Measurements from ENCODE around the gene CAP2. TPM values are rescaled to one million over a fixed set of nuclear protein-coding genes. Genes with fewer than 3 reads are reported as not detected.

Gene CAP2
- total RNA-seq, 4 donors from 2014 or later = 1.4 to 2.9 (median 2.2) TPM

DNA sequence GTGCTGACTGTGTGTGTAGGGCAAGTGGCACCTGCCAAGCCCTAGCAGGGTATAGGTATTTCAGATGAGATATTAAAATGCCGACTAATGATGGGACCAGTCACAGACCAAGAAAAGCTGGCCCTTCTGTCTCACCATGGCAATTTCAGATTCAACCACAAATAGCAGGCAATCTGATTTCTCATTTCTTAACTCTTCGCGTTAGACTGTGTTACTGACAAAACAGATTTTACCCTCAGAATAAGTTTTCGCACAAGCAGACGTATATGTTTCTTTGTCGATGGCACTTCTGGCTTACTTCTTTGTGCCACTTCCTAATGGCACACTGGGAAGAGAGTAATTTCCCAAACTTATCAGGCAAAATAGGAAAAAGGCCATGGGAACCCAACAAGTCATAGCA lies 58.7 kb downstream of the CAP2 start:
- H3K9me3 ChIP-seq = no peaks in the 10 kb centered on the region
- no peak overlapping the region for H3K4me3 ChIP-seq
- no peak for TF ChIP-seq POLR2A (IDR thresholded peaks at IDR 0.05)
- TF ChIP-seq EP300 (IDR thresholded peaks at IDR 0.05) = no peak
- TF ChIP-seq POLR2AphosphoS5 (IDR thresholded peaks at IDR 0.05) = no peak
- TF ChIP-seq, protein P1, sequence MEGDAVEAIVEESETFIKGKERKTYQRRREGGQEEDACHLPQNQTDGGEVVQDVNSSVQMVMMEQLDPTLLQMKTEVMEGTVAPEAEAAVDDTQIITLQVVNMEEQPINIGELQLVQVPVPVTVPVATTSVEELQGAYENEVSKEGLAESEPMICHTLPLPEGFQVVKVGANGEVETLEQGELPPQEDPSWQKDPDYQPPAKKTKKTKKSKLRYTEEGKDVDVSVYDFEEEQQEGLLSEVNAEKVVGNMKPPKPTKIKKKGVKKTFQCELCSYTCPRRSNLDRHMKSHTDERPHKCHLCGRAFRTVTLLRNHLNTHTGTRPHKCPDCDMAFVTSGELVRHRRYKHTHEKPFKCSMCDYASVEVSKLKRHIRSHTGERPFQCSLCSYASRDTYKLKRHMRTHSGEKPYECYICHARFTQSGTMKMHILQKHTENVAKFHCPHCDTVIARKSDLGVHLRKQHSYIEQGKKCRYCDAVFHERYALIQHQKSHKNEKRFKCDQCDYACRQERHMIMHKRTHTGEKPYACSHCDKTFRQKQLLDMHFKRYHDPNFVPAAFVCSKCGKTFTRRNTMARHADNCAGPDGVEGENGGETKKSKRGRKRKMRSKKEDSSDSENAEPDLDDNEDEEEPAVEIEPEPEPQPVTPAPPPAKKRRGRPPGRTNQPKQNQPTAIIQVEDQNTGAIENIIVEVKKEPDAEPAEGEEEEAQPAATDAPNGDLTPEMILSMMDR (IDR thresholded peaks at IDR 0.05) = no peak
- H3K27me3 ChIP-seq = no peaks in the 10 kb centered on the region
- DNase-seq (ENCODE audit: low spot score in 2 of 2) = no peak
- H3K27ac ChIP-seq = no peak overlapping the region
- H3K36me3 ChIP-seq = no peaks in the 10 kb centered on the region
- 96% methylated on average over 6 of the region's 6 CpGs for WGBS
- H3K4me1 ChIP-seq = no peaks in the 10 kb centered on the region

DNA sequence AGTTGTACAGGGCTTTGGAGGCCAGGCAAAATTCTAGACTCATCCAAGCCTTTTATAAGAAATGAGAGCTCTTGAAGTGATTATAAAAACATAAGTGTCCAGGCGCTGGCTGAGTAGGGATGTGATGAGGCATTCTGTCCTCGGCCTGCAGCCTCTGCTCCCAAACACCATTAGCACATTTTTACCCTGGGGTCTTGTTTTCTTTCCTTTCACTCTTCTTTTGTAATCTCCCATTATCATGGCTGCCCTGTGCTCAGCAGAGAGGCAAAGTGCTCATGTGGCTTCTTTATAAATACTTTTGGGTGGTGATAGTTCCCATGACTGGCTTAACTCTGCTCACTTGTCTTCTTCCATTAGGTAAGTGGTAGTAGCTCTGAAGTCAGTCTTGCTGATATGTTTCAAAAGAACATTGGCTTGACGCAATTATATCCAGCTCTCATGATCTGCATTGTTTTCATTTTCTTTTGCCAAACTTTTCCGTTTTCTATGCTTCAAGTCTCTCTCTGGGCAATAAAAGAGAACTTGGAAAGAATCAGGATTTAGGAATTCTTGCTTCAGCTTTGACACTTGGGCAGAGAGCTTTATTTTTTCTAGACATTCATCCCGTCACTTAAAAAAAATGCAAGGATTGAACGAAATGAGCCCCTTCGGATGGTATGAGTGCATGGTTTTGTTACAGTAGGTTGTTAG lies 61.1 kb downstream of the CAP2 start:
- peak overlapping the region; percentile 18 for H3K27ac ChIP-seq
- no peaks in the 10 kb centered on the region for H3K9me3 ChIP-seq
- WGBS = 72% methylated on average over 7 of the region's 7 CpGs
- H3K36me3 ChIP-seq = no peaks in the 10 kb centered on the region
- no peaks in the 10 kb centered on the region for H3K27me3 ChIP-seq
- TF ChIP-seq POLR2A (IDR thresholded peaks at IDR 0.05) (no peak), EP300 (IDR thresholded peaks at IDR 0.05) (no peak), POLR2AphosphoS5 (IDR thresholded peaks at IDR 0.05) (no peak)
- TF ChIP-seq, protein P1 (IDR thresholded peaks at IDR 0.05) = no peak
- H3K4me3 ChIP-seq = no peak overlapping the region
- no peak for DNase-seq (ENCODE audit: low spot score in 2 of 2)
- H3K4me1 ChIP-seq = no peaks in the 10 kb centered on the region

DNA sequence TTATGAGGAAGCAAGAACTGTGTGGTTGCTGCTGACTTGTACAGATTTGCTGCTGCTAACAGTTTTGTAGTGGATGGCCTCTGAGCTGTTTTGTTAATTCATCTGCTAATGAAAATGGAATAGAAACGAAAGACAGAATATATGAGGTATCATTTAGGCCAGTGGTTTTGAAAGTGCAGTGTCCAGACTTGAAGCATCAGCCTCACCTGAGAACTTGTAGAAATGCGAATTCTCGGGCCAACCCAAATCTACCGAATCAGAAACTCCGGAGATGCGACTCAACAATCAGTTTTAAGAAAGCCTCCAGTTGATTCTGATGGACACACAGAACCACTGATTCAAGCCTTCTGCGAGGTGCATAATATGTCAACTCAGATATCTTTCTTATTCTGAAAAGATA lies 62.5 kb downstream of the CAP2 start:
- 94% methylated on average over 7 of the region's 7 CpGs for WGBS
- no peak for TF ChIP-seq POLR2AphosphoS5 (IDR thresholded peaks at IDR 0.05)
- TF ChIP-seq, protein P1 (IDR thresholded peaks at IDR 0.05) = no peak
- TF ChIP-seq EP300 (IDR thresholded peaks at IDR 0.05) = no peak
- TF ChIP-seq POLR2A (IDR thresholded peaks at IDR 0.05) = no peak
- no peak for DNase-seq (ENCODE audit: low spot score in 2 of 2)
- H3K4me3 ChIP-seq = no peak overlapping the region
- H3K27ac ChIP-seq = no peak overlapping the region
- H3K36me3 ChIP-seq = no peaks in the 10 kb centered on the region
- no peaks in the 10 kb centered on the region for H3K9me3 ChIP-seq
- no peaks in the 10 kb centered on the region for H3K27me3 ChIP-seq
- H3K4me1 ChIP-seq = no peaks in the 10 kb centered on the region

DNA sequence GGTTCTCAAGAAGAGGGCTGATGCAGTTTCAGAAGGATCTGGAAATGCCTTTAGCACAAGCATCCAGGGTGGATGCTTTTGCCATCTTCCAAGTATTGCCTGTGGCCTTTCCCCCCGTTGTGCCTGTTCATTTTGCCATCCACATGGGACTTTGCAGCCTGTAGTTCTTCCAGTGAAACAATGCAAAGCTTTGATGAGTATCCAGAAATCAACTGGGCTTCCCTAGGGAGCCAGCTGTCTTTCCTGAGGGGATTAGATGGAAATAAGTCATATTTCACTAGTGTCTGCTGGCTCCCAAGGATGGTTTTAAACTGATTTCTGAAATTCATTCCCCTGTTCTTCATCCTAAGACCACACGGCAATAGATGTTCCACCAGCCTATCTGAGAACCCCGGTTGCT lies 63.3 kb downstream of the CAP2 start:
- DNase-seq (ENCODE audit: low spot score in 2 of 2) = no peak
- no peaks in the 10 kb centered on the region for H3K36me3 ChIP-seq

DNA sequence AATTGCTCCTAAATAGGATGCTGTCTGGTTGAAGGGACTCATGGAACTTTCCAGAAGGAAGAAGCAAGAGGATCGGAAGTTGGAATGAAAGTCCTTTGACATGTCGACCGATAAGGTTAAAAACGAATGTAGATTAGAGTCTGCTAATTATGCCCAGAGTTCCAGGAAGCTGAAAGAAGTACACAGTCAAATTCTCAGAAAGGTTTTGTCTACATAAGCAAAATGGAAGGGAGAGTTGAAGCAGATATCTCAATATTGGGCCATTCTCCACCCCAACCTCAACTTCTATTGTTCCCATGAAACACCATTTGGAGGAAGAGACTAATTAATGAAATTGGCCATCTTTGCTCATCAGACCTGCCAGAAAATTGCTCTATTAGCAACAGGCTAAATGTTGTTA lies 64.0 kb downstream of the CAP2 start:
- Histone ChIP-seq H3K4me1 (no peaks in the 10 kb centered on the region), H3K27ac (no peak overlapping the region), H3K27me3 (no peaks in the 10 kb centered on the region), H3K36me3 (no peaks in the 10 kb centered on the region), H3K4me3 (no peak overlapping the region), H3K9me3 (no peaks in the 10 kb centered on the region)
- no peak for DNase-seq (ENCODE audit: low spot score in 2 of 2)
- 93% methylated on average over 4 of the region's 4 CpGs for WGBS
- no peak for TF ChIP-seq POLR2A (IDR thresholded peaks at IDR 0.05)
- TF ChIP-seq, protein P1 (IDR thresholded peaks at IDR 0.05) = no peak
- TF ChIP-seq POLR2AphosphoS5 (IDR thresholded peaks at IDR 0.05) = no peak
- no peak for TF ChIP-seq EP300 (IDR thresholded peaks at IDR 0.05)

More for the DNA sequence above, 63.3 kb downstream of the CAP2 start:
- no peak overlapping the region for H3K4me3 ChIP-seq
- TF ChIP-seq POLR2A (IDR thresholded peaks at IDR 0.05) = no peak
- TF ChIP-seq, protein P1 (IDR thresholded peaks at IDR 0.05) = no peak
- TF ChIP-seq EP300 (IDR thresholded peaks at IDR 0.05) = no peak
- TF ChIP-seq POLR2AphosphoS5 (IDR thresholded peaks at IDR 0.05) = no peak
- no peaks in the 10 kb centered on the region for H3K27me3 ChIP-seq
- no peaks in the 10 kb centered on the region for H3K4me1 ChIP-seq
- no peak overlapping the region for H3K27ac ChIP-seq
- 56% methylated on average over 3 of the region's 3 CpGs for WGBS
- no peaks in the 10 kb centered on the region for H3K9me3 ChIP-seq

Measured in suprapubic skin (tissue), 4 donors.